H1 (cell line): ENCODE data around the gene NPIPB4. TPM values are rescaled to one million over a fixed set of nuclear protein-coding genes. Genes with fewer than 3 reads are reported as not detected.
"Not testable (repeated sequence)": the region's sequence is repeated elsewhere in the genome, so short reads cannot be mapped to it uniquely, and the experiment has no call there.

ENCODE experiments used
- CTCF ChIA-PET: fragments of 300-600 bp; sonication (Branson Sonifier 250); formaldehyde crosslinking; loops from one replicate; lab custom pipeline; 2021; ENCODE audit not compliant: partially characterized antibody; lab: Charles Lee
- POLR2A ChIA-PET: fragments of 300-600 bp; sonication (Branson Sonifier 250); formaldehyde crosslinking; loops from one replicate; lab custom pipeline; 2021; ENCODE audit warnings: inconsistent platforms; ENCODE audit not compliant: partially characterized antibody; lab: Charles Lee
- DNase-seq, 2 experiments: peaks; one replicate each; pipeline versions ENCODE4 v3.0.0 to v3.0.0-alpha.2; 2010 to 2022; ENCODE audit warnings: low spot score in 2 of 2, low read depth in 1 of 2, mixed read lengths in 1 of 2
- FAIRE-seq: peaks from 2 replicates; lab custom pipeline; 2011; peaks lifted over from hg19 to GRCh38; lab: Jason Lieb, UNC
- H2AFZ ChIP-seq: 2 replicates; pipeline ENCODE4 v1.8.1; 2012; ENCODE audit warnings: low read length, inconsistent platforms
- H2AK5ac ChIP-seq: 2 replicates; pipeline ENCODE4 v1.6.1; 2013; ENCODE audit warnings: low read depth, low read length
- H2BK120ac ChIP-seq: replicated peaks from 2 replicates; pipeline ENCODE3; 2013; ENCODE audit warnings: low read depth, low read length, inconsistent platforms
- H2BK12ac ChIP-seq: 2 replicates; pipeline ENCODE4 v1.6.1; 2013; ENCODE audit warnings: low read depth, low read length
- H2BK15ac ChIP-seq: 2 replicates; pipeline ENCODE4 v1.6.1; 2013; ENCODE audit warnings: low read length
- H2BK20ac ChIP-seq: 2 replicates; pipeline ENCODE4 v1.6.1; 2013; ENCODE audit warnings: low read length
- H2BK5ac ChIP-seq: 2 replicates; pipeline ENCODE4 v1.6.1; 2013; ENCODE audit warnings: low read depth, low read length
- H3K14ac ChIP-seq: 2 replicates; pipeline ENCODE4 v1.6.1; 2013; ENCODE audit warnings: inconsistent platforms; ENCODE audit not compliant: insufficient read length
- H3K18ac ChIP-seq: 2 replicates; pipeline ENCODE4 v1.6.1; 2013; ENCODE audit warnings: low read length; ENCODE audit errors: extremely low read depth
- H3K23ac ChIP-seq: 2 replicates; pipeline ENCODE4 v1.6.1; 2013; ENCODE audit warnings: inconsistent platforms; ENCODE audit not compliant: insufficient read length
- H3K23me2 ChIP-seq: 2 replicates; pipeline ENCODE4 v1.6.1; 2013; ENCODE audit warnings: low read depth, low read length
- H3K27ac ChIP-seq: 2 replicates; pipeline ENCODE4 v1.6.1; 2011; ENCODE audit warnings: low read depth, low read length, inconsistent platforms
- H3K27me3 ChIP-seq, 4 experiments: replicated peaks in 1 of 4; 1 replicate in 1 of 4; 2 replicates in 3 of 4; pipeline versions ENCODE4 v1.6.1 to v1.8.1; 2011 to 2013; ENCODE audit warnings: low read length in 3 of 4, mild to moderate bottlenecking in 3 of 4, inconsistent platforms in 2 of 4, mixed read lengths in 2 of 4, moderate library complexity in 1 of 4; ENCODE audit not compliant: control insufficient read depth in 3 of 4, insufficient read depth in 3 of 4; ENCODE audit errors: extremely low read depth in 1 of 4
- H3K36me3 ChIP-seq, 4 experiments: 2 replicates each; pipeline versions ENCODE4 v1.6.1 to v1.8.1; 2011 to 2013; ENCODE audit warnings: mild to moderate bottlenecking in 4 of 4, low read length in 3 of 4, moderate library complexity in 2 of 4, control low read depth in 1 of 4, inconsistent platforms in 1 of 4; ENCODE audit not compliant: insufficient read depth in 4 of 4, control insufficient read depth in 2 of 4
- H3K4ac ChIP-seq: replicated peaks from 2 replicates; pipeline ENCODE3; 2013; ENCODE audit warnings: low read length, low read depth, mixed read lengths, inconsistent platforms; ENCODE audit not compliant: insufficient read length
- H3K4me1 ChIP-seq, 4 experiments: replicated peaks in 1 of 4; 1 replicate in 1 of 4; 2 replicates in 3 of 4; pipeline versions ENCODE4 v1.6.1 to v1.8.1; 2011 to 2013; ENCODE audit warnings: low read length in 3 of 4, inconsistent platforms in 2 of 4, mixed read lengths in 1 of 4; ENCODE audit not compliant: insufficient read depth in 4 of 4, control insufficient read depth in 3 of 4
- H3K4me2 ChIP-seq, 2 experiments: 2 replicates each; pipeline versions ENCODE4 v1.6.1 to v1.8.1; 2011 to 2013; ENCODE audit warnings: low read depth in 2 of 2, low read length in 2 of 2, control low read depth in 1 of 2, inconsistent platforms in 1 of 2, mild to moderate bottlenecking in 1 of 2; ENCODE audit not compliant: insufficient read depth in 1 of 2
- H3K4me3 ChIP-seq, 4 experiments: fragments of 200-600, 300-600 bp in 1 of 4; sonication (generic), shearing (Covaris generic), sonication (Bioruptor Twin) in 1 of 4; 2 replicates each; pipeline versions ENCODE4 v1.5.1 to v1.8.1; 2011 to 2016; ENCODE audit warnings: low read length in 4 of 4, low read depth in 3 of 4, control low read depth in 2 of 4, inconsistent platforms in 2 of 4, mild to moderate bottlenecking in 2 of 4, mixed read lengths in 1 of 4, moderate library complexity in 1 of 4; ENCODE audit not compliant: insufficient read depth in 2 of 4; ENCODE audit errors: extremely low read depth in 1 of 4
- H3K56ac ChIP-seq: replicated peaks from 2 replicates; pipeline ENCODE3; 2013; ENCODE audit warnings: low read depth, mild to moderate bottlenecking, mixed read lengths, low read length, inconsistent platforms; ENCODE audit not compliant: insufficient read length
- H3K79me1 ChIP-seq: 2 replicates; pipeline ENCODE4 v1.6.1; 2013; ENCODE audit warnings: low read depth, low read length, control low read depth
- H3K79me2 ChIP-seq, 2 experiments: 2 replicates each; pipeline versions ENCODE4 v1.6.1 to v1.8.1; 2012 to 2013; ENCODE audit warnings: low read length in 2 of 2, mild to moderate bottlenecking in 2 of 2, inconsistent platforms in 1 of 2; ENCODE audit not compliant: insufficient read depth in 2 of 2, control insufficient read depth in 1 of 2
- H3K9ac ChIP-seq, 4 experiments: replicated peaks in 1 of 4; 1 replicate in 1 of 4; 2 replicates in 3 of 4; pipeline versions ENCODE4 v1.6.1 to v1.8.1; 2011 to 2013; ENCODE audit warnings: low read depth in 3 of 4, low read length in 3 of 4, control low read depth in 2 of 4, mild to moderate bottlenecking in 2 of 4, moderate library complexity in 2 of 4, inconsistent platforms in 1 of 4; ENCODE audit errors: extremely low read depth in 1 of 4
- H3K9me3 ChIP-seq, 2 experiments: 2 replicates each; pipeline versions ENCODE4 v1.6.1 to v1.8.1; 2012 to 2013; ENCODE audit warnings: mild to moderate bottlenecking in 2 of 2, moderate library complexity in 2 of 2, control low read depth in 1 of 2, inconsistent platforms in 1 of 2, low read depth in 1 of 2, low read length in 1 of 2, mixed read lengths in 1 of 2; ENCODE audit not compliant: insufficient read depth in 2 of 2
- H4K20me1 ChIP-seq, 2 experiments: replicated peaks in 1 of 2; 2 replicates each; pipeline versions ENCODE3 to v1.8.1; 2011 to 2013; ENCODE audit warnings: inconsistent platforms in 2 of 2, low read length in 2 of 2, mild to moderate bottlenecking in 1 of 2; ENCODE audit not compliant: insufficient read depth in 2 of 2, control insufficient read depth in 1 of 2
- H4K5ac ChIP-seq: 2 replicates; pipeline ENCODE4 v1.6.1; 2013; ENCODE audit warnings: low read length, low read depth, mixed read lengths, inconsistent platforms; ENCODE audit not compliant: insufficient read length
- H4K8ac ChIP-seq: 2 replicates; pipeline ENCODE4 v1.8.0; 2013; ENCODE audit warnings: mild to moderate bottlenecking, moderate library complexity, low read length, inconsistent platforms; ENCODE audit not compliant: insufficient read depth; ENCODE audit errors: extremely low read depth
- H4K91ac ChIP-seq: replicated peaks from 2 replicates; pipeline ENCODE3; 2013; ENCODE audit warnings: low read length, mixed read lengths, inconsistent platforms; ENCODE audit not compliant: insufficient read length
- CTCF ChIP-seq, 3 experiments: IDR thresholded peaks; 1 replicate in 2 of 3; 2 replicates in 1 of 3; pipeline versions ENCODE4 v1.5.1 to v1.6.1; 2011; ENCODE audit warnings: low read length in 3 of 3, mild to moderate bottlenecking in 3 of 3, inconsistent platforms in 2 of 3, low read depth in 1 of 3, moderate library complexity in 1 of 3; ENCODE audit not compliant: insufficient read depth in 1 of 3; ENCODE audit errors: control extremely low read depth in 1 of 3
- RAD21 ChIP-seq, 2 experiments: IDR thresholded peaks in 1 of 2; conservative IDR thresholded peaks in 1 of 2; 2 replicates each; pipeline ENCODE4 v1.6.1; 2011; ENCODE audit warnings: low read depth in 2 of 2, low read length in 2 of 2, improper control_type of control experiment in 1 of 2, inconsistent platforms in 1 of 2, mild to moderate bottlenecking in 1 of 2, moderate library complexity in 1 of 2
- WGBS, 2 experiments: shearing (Covaris generic) in 1 of 2; methylation state at CpG; one replicate each; pipeline versions ENCODE4 v1.1.6 to v1.1.7; 2013 to 2015; ENCODE audit warnings: low lambda C conversion rate in 2 of 2, mixed read lengths in 2 of 2, inconsistent platforms in 1 of 2, low coverage in 1 of 2, missing lambda C conversion rate in 1 of 2; ENCODE audit not compliant: insufficient replicate concordance in 2 of 2, insufficient coverage in 1 of 2, insufficient read length in 1 of 2; ENCODE audit errors: extremely low coverage in 1 of 2, missing lambda C conversion rate in 1 of 2; 5-methylcytosine and 5-hydroxymethylcytosine counted together
- polyA plus RNA-seq, 7 experiments: library from polyadenylated mRNA; depleted of rRNA in 3 of 7; stranded (reverse) in 5 of 7; unstranded in 2 of 7; fragments of >200 nt in 5 of 7; fragments of 200-250 nt in 2 of 7; gene quantifications; 1 replicate in 5 of 7; 2 replicates in 1 of 7; 4 replicates in 1 of 7; pipeline versions ENCODE4 v1.2.1 to v1.2.3, GENCODE V29; 2011 to 2013; ENCODE audit warnings: missing spikeins in 2 of 7, mixed read lengths in 2 of 7
- total RNA-seq: library from RNA; stranded (reverse); fragmentation: NEBNext Ultra II Directional; extraction: Animal tissue kit (Norgen Biotek cat#: 25700); gene quantifications from 2 replicates; pipeline ENCODE4 v1.2.1, GENCODE V29; 2021

Gene NPIPB4
- total and polyA plus RNA-seq, 2 of the 8 experiments (the other 6 are each of a cell fraction or from before 2014, with no cell fraction given): 27.7 to 101 TPM

- H4K8ac ChIP-seq, H3K36me3 ChIP-seq, H2BK120ac ChIP-seq, H2BK20ac ChIP-seq, H3K56ac ChIP-seq, H2AFZ ChIP-seq, H3K79me2 ChIP-seq, H2AK5ac ChIP-seq, H3K9me3 ChIP-seq, FAIRE-seq, H4K91ac ChIP-seq, H3K23me2 ChIP-seq, H3K4ac ChIP-seq, H2BK5ac ChIP-seq, CTCF ChIA-PET, H3K18ac ChIP-seq, H3K27ac ChIP-seq, H4K5ac ChIP-seq, H3K9ac ChIP-seq, H3K27me3 ChIP-seq, H2BK15ac ChIP-seq, H4K20me1 ChIP-seq, H3K4me2 ChIP-seq, H3K23ac ChIP-seq, H3K4me1 ChIP-seq, H3K79me1 ChIP-seq, H3K4me3 ChIP-seq, H3K14ac ChIP-seq, H2BK12ac ChIP-seq, POLR2A ChIA-PET: not testable (repeated sequence)
- TF ChIP-seq CTCF (IDR thresholded peaks at IDR 0.05; ENCODE audit: control extremely low read depth in 1 of 3, insufficient read depth in 1 of 3, low read depth in 1 of 3, low read length in 3 of 3): peak in 2 of 3 experiments; percentile 18 to 24; a peak in 2 of 4 replicates
- TF ChIP-seq RAD21 (IDR thresholded peaks at IDR 0.05 in 1 of 2, conservative IDR thresholded peaks at IDR 0.05 in 1 of 2; ENCODE audit: low read depth in 2 of 2, low read length in 2 of 2): peak; percentile 37 to 41
- 87% methylated on average over 10 of the region's 13 CpGs; no CpG with 5 or more reads in 1 of the 2 experiments for WGBS, 2 experiments
- DNase-seq: peak in 1 of 2 experiments; percentile 49
Observed at GRCh38 chr16:21801538-21802374, 55.8 kb downstream of the NPIPB4 start.
